Smooth muscle cell (in vitro differentiated cells): Measurements from ENCODE around the gene PTDSS2. TPM values are rescaled to one million over a fixed set of nuclear protein-coding genes. Genes with fewer than 3 reads are reported as not detected.

Source experiments
- DNase-seq: peaks from one replicate; lab custom pipeline; 2025; ENCODE audit not compliant: unreplicated experiment; lab: John Stamatoyannopoulos, UW
- H2AFZ ChIP-seq: fragments of 200-600 bp; sonication (generic); 2 replicates; pipeline ENCODE4 v1.6.0; 2016; ENCODE audit warnings: antibody characterized with exemption, low read depth, mild to moderate bottlenecking
- H3F3A ChIP-seq: fragments of 200-600 bp; sonication (generic); 2 replicates; pipeline ENCODE4 v1.6.0; 2017; ENCODE audit warnings: antibody characterized with exemption, low read depth
- H3K27ac ChIP-seq: fragments of 200-600 bp; sonication (generic); 2 replicates; pipeline ENCODE4 v1.5.1; 2016; ENCODE audit warnings: low read depth, mild to moderate bottlenecking
- H3K27me3 ChIP-seq: fragments of 200-600 bp; sonication (generic); 2 replicates; pipeline ENCODE4 v1.6.1; 2016; ENCODE audit warnings: low read depth, mild to moderate bottlenecking
- H3K36me3 ChIP-seq: fragments of 200-600 bp; sonication (generic); 2 replicates; pipeline ENCODE4 v1.5.1; 2016; ENCODE audit warnings: low read depth
- H3K4me1 ChIP-seq: fragments of 200-600 bp; sonication (generic); 2 replicates; pipeline ENCODE4 v1.5.1; 2016; ENCODE audit warnings: low read depth
- H3K4me2 ChIP-seq: fragments of 200-600 bp; sonication (generic); 2 replicates; pipeline ENCODE4 v1.6.0; 2016; ENCODE audit warnings: mild to moderate bottlenecking
- H3K4me3 ChIP-seq: fragments of 200-600 bp; sonication (generic); 2 replicates; pipeline ENCODE4 v1.5.1; 2016; ENCODE audit warnings: mild to moderate bottlenecking
- H3K79me2 ChIP-seq: fragments of 200-600 bp; sonication (generic); 2 replicates; pipeline ENCODE4 v1.6.0; 2016; ENCODE audit warnings: low read depth, mild to moderate bottlenecking
- H3K9ac ChIP-seq: fragments of 200-600 bp; sonication (generic); 2 replicates; pipeline ENCODE4 v1.6.0; 2016; ENCODE audit warnings: low read depth
- H3K9me3 ChIP-seq: fragments of 200-600 bp; sonication (generic); replicated peaks from 2 replicates; pipeline ENCODE4 v1.5.1; 2016; ENCODE audit warnings: low read depth
- H4K20me1 ChIP-seq: fragments of 200-600 bp; sonication (generic); 2 replicates; pipeline ENCODE4 v1.6.0; 2016; ENCODE audit warnings: low read depth
- CTCF ChIP-seq: fragments of 200-600 bp; sonication (generic); IDR thresholded peaks from 2 replicates; pipeline ENCODE4 v1.5.1; 2017; ENCODE audit warnings: borderline replicate concordance, mild to moderate bottlenecking, antibody characterized with exemption; ENCODE audit not compliant: insufficient read depth, poor library complexity, severe bottlenecking
- WGBS: methylation state at CpG from one replicate; pipeline ENCODE4 v1.1.7; 2016; ENCODE audit warnings: low lambda C conversion rate; 5-methylcytosine and 5-hydroxymethylcytosine counted together
- polyA plus RNA-seq: library from polyadenylated mRNA; unstranded; fragments of >200 nt; fragmentation: Nextera tagmentation; extraction: Ambion mirVana; gene quantifications from 2 replicates; pipeline ENCODE4 v1.2.1, GENCODE V29; 2016
- total RNA-seq: library from RNA; depleted of rRNA; stranded (reverse); fragments of >200 nt; gene quantifications from 2 replicates; pipeline ENCODE4 v1.2.3, GENCODE V29; 2014

Gene PTDSS2
- total and polyA plus RNA-seq, 2 experiments from 2014 or later: 15.2 to 25.2 TPM

- Histone ChIP-seq H2AFZ (no peak overlapping the region), H3K4me2 (no peak overlapping the region), H3K27ac (no peak overlapping the region), H3K27me3 (no peaks in the 10 kb centered on the region), H3K9me3 (no peaks in the 10 kb centered on the region), H3K9ac (no peak overlapping the region), H3K36me3 (no peaks in the 10 kb centered on the region), H3F3A (no peaks in the 10 kb centered on the region), H3K4me1 (no peaks in the 10 kb centered on the region), H3K79me2 (no peaks in the 10 kb centered on the region), H4K20me1 (peaks cover 1% of the 10 kb centered on the region), H3K4me3 (no peak overlapping the region)
- DNase-seq: no peak
- no peak for TF ChIP-seq CTCF
- WGBS: 95% methylated on average over 17 of the region's 17 CpGs
Observed at GRCh38 chr11:526192-526591, 76.1 kb downstream of the PTDSS2 start.

- Histone ChIP-seq H2AFZ (no peak overlapping the region), H3K4me2 (no peak overlapping the region), H3K79me2 (no peaks in the 10 kb centered on the region), H3K27me3 (no peaks in the 10 kb centered on the region), H3K4me3 (no peak overlapping the region), H3K9ac (no peak overlapping the region), H3K27ac (no peak overlapping the region), H3K9me3 (no peaks in the 10 kb centered on the region), H4K20me1 (peaks cover 22% of the 10 kb centered on the region), H3F3A (no peaks in the 10 kb centered on the region), H3K36me3 (no peaks in the 10 kb centered on the region), H3K4me1 (no peaks in the 10 kb centered on the region)
- WGBS: 86% methylated on average over 30 of the region's 30 CpGs
- DNase-seq: no peak
- no peak for TF ChIP-seq CTCF
Observed at GRCh38 chr11:528166-528814, 78.2 kb downstream of the PTDSS2 start.

- H3K9me3 ChIP-seq: no peaks in the 10 kb centered on the region
- 90% methylated on average over 25 of the region's 29 CpGs for WGBS
- no peaks in the 10 kb centered on the region for H3K27me3 ChIP-seq
- H3F3A ChIP-seq: no peaks in the 10 kb centered on the region
- peaks cover 30% of the 10 kb centered on the region for H4K20me1 ChIP-seq
- no peak for TF ChIP-seq CTCF
- H3K4me3 ChIP-seq: no peak overlapping the region
- H3K79me2 ChIP-seq: peaks cover 8% of the 10 kb centered on the region
- H2AFZ ChIP-seq: no peak overlapping the region
- no peak overlapping the region for H3K27ac ChIP-seq
- H3K4me1 ChIP-seq: no peaks in the 10 kb centered on the region
- no peak overlapping the region for H3K4me2 ChIP-seq
- DNase-seq: no peak
- no peaks in the 10 kb centered on the region for H3K36me3 ChIP-seq
- no peak overlapping the region for H3K9ac ChIP-seq
Observed at GRCh38 chr11:528815-529727, 79.0 kb downstream of the PTDSS2 start.
